HL-60 (cell line): ENCODE data around the gene AKT1S1.

Experiments used
- DNase-seq, 2 experiments: peaks; one replicate each; pipeline ENCODE4 v3.0.0-alpha.2; 2010 to 2020; ENCODE audit warnings: low read depth in 1 of 2, low spot score in 1 of 2
- H3K27ac ChIP-seq: fragments of 250-450 bp; sonication (Bioruptor Pico); replicated peaks from 2 replicates; pipeline ENCODE4 v1.5.1; 2020; ENCODE audit warnings: mild to moderate bottlenecking, moderate library complexity
- H3K27me3 ChIP-seq: fragments of 250-450 bp; sonication (Bioruptor Pico); 2 replicates; pipeline ENCODE4 v1.5.1; 2021; ENCODE audit warnings: mild to moderate bottlenecking, moderate library complexity; ENCODE audit not compliant: insufficient read depth, poor library complexity, severe bottlenecking
- H3K4me3 ChIP-seq: replicated peaks from 2 replicates; pipeline ENCODE4 v1.5.1; 2011; ENCODE audit warnings: mild to moderate bottlenecking, control low read depth, low read length; ENCODE audit not compliant: insufficient read depth
- GABPA ChIP-seq: IDR thresholded peaks from 2 replicates; pipeline ENCODE4 v1.6.1; 2012; ENCODE audit warnings: low read depth
- POLR2AphosphoS5 ChIP-seq: IDR thresholded peaks from 2 replicates; pipeline ENCODE4 v1.6.1; 2012; ENCODE audit warnings: low read depth
- SPI1 ChIP-seq: IDR thresholded peaks from 2 replicates; pipeline ENCODE4 v1.6.1; 2012; ENCODE audit warnings: low read depth, mild to moderate bottlenecking, borderline replicate concordance
- TF ChIP-seq, protein P1 (sequence below): IDR thresholded peaks from one replicate; pipeline ENCODE4 v1.5.1; 2011; ENCODE audit warnings: low read length, control low read depth, inconsistent platforms; ENCODE audit not compliant: insufficient read depth
- TF ChIP-seq, protein P2 (sequence below): IDR thresholded peaks from 2 replicates; pipeline ENCODE4 v1.6.1; 2012; ENCODE audit warnings: low read depth; ENCODE audit not compliant: insufficient replicate concordance

Gene AKT1S1

DNA sequence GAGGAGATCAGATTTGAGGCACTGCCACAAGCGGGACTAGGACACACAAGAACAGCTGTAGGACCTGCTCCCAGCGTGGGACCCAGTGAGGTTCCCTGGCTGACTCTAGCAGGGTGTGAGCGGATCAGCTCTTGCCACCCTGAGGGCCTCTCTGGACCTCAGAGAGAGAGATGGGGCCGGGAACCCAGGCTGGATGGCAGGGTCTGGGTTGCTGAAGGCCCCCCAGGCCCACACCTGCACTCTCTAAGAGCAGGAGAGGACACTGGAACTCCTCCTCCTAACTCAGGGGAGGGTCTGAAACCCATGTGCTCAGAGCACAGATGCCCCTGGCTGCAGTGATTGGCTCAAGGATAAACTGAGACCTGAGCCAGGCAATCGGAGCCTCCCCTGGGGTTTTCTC lies 33.0 kb upstream of the AKT1S1 start:
- TF ChIP-seq, protein P1, sequence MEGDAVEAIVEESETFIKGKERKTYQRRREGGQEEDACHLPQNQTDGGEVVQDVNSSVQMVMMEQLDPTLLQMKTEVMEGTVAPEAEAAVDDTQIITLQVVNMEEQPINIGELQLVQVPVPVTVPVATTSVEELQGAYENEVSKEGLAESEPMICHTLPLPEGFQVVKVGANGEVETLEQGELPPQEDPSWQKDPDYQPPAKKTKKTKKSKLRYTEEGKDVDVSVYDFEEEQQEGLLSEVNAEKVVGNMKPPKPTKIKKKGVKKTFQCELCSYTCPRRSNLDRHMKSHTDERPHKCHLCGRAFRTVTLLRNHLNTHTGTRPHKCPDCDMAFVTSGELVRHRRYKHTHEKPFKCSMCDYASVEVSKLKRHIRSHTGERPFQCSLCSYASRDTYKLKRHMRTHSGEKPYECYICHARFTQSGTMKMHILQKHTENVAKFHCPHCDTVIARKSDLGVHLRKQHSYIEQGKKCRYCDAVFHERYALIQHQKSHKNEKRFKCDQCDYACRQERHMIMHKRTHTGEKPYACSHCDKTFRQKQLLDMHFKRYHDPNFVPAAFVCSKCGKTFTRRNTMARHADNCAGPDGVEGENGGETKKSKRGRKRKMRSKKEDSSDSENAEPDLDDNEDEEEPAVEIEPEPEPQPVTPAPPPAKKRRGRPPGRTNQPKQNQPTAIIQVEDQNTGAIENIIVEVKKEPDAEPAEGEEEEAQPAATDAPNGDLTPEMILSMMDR, result no peak
- TF ChIP-seq POLR2AphosphoS5 (no peak), SPI1 (no peak), GABPA (no peak)
- TF ChIP-seq, protein P2, sequence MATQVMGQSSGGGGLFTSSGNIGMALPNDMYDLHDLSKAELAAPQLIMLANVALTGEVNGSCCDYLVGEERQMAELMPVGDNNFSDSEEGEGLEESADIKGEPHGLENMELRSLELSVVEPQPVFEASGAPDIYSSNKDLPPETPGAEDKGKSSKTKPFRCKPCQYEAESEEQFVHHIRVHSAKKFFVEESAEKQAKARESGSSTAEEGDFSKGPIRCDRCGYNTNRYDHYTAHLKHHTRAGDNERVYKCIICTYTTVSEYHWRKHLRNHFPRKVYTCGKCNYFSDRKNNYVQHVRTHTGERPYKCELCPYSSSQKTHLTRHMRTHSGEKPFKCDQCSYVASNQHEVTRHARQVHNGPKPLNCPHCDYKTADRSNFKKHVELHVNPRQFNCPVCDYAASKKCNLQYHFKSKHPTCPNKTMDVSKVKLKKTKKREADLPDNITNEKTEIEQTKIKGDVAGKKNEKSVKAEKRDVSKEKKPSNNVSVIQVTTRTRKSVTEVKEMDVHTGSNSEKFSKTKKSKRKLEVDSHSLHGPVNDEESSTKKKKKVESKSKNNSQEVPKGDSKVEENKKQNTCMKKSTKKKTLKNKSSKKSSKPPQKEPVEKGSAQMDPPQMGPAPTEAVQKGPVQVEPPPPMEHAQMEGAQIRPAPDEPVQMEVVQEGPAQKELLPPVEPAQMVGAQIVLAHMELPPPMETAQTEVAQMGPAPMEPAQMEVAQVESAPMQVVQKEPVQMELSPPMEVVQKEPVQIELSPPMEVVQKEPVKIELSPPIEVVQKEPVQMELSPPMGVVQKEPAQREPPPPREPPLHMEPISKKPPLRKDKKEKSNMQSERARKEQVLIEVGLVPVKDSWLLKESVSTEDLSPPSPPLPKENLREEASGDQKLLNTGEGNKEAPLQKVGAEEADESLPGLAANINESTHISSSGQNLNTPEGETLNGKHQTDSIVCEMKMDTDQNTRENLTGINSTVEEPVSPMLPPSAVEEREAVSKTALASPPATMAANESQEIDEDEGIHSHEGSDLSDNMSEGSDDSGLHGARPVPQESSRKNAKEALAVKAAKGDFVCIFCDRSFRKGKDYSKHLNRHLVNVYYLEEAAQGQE, result no peak
- no peak overlapping the region for H3K27ac ChIP-seq
- H3K4me3 ChIP-seq, result no peak overlapping the region
- no peaks in the 10 kb centered on the region for H3K27me3 ChIP-seq
- DNase-seq, result no peak

GRCh38 chr19:49908480-49909420 lies 31.6 kb upstream of the AKT1S1 start:
- Histone ChIP-seq H3K27me3 (no peaks in the 10 kb centered on the region), H3K4me3 (no peak overlapping the region), H3K27ac (no peak overlapping the region)
- TF ChIP-seq, protein P2, result no peak
- peak; percentile 50; the same call in 1 of the 2 replicates for TF ChIP-seq POLR2AphosphoS5
- TF ChIP-seq SPI1, result no peak
- TF ChIP-seq, protein P1, result no peak
- no peak for DNase-seq

DNA sequence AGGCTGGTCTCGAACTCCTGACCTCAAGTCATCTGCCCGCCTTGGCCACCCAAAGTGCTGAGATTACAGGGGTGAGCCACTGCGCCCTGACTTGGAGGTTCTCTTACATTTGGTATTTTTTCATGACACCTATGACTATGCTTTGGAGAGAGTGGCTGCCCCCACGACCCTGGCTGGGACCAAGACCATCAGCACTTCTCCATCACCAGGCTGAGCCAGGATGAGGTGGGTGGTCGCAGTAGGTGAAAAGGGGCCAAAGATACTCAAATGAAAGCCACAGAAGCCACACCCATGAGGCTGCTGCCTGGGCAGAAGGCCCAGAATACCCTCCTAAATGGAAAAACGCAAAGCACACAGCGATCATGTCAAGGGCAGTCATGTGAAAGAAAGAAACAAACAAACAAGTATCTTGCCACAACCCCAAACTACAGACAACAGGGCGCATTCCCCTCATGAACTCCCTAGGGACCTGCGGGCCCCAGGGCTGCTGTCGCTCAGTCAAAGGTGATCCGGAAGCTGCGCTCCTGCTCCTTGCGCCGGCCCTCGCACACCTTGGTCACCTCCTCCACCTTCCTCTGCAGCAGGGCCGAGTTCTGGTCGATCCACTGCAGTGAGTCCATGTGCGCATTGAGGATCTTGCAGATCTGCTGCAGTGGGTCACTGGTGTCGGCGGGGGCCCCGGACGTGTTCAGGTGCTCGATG lies 30.7 kb upstream of the AKT1S1 start:
- TF ChIP-seq, protein P1, result no peak
- TF ChIP-seq, protein P2, result no peak
- TF ChIP-seq GABPA, result no peak
- no peak for TF ChIP-seq POLR2AphosphoS5
- TF ChIP-seq SPI1, result no peak
- H3K27ac ChIP-seq, result no peak overlapping the region
- no peak for DNase-seq
- H3K27me3 ChIP-seq, result no peaks in the 10 kb centered on the region
- no peak overlapping the region for H3K4me3 ChIP-seq
